K562 (cell line): Measurements from ENCODE around the gene CCDC73. TPM values are rescaled to one million over a fixed set of nuclear protein-coding genes. Genes with fewer than 3 reads are reported as not detected.

Experiments
- BRCA1 ChIP-seq, 2 experiments: fragments of 450-650 bp in 1 of 2; sonication (generic) in 1 of 2; formaldehyde crosslinking in 1 of 2; IDR thresholded peaks; 2 replicates each; pipeline versions ENCODE4 v1.5.0 to v1.6.1; 2017 to 2020; ENCODE audit warnings: mild to moderate bottlenecking in 1 of 2, missing genetic modification reagents in 1 of 2
- CBFB ChIP-seq: sonication (generic); formaldehyde crosslinking; IDR thresholded peaks from 2 replicates; pipeline ENCODE4 v1.4.0; 2020; ENCODE audit warnings: mild to moderate bottlenecking, missing genetic modification reagents
- CTBP1 ChIP-seq: fragments of 450-650 bp; IDR thresholded peaks from 2 replicates; pipeline ENCODE4 v1.6.1; 2016; ENCODE audit warnings: borderline replicate concordance
- KLF13 ChIP-seq: fragments of 450-650 bp; IDR thresholded peaks from 2 replicates; pipeline ENCODE4 v1.6.1; 2016; ENCODE audit warnings: missing genetic modification characterization, low read depth, mild to moderate bottlenecking, missing compliant biosample characterization, moderate library complexity, borderline replicate concordance
- MTA1 ChIP-seq: fragments of 450-650 bp; IDR thresholded peaks from 2 replicates; pipeline ENCODE4 v1.6.1; 2017; ENCODE audit warnings: borderline replicate concordance
- NFXL1 ChIP-seq: fragments of 450-650 bp; formaldehyde crosslinking; IDR thresholded peaks from 2 replicates; pipeline ENCODE4 v1.4.0; 2021; ENCODE audit warnings: mild to moderate bottlenecking
- PURB ChIP-seq: sonication (generic); formaldehyde crosslinking; IDR thresholded peaks from 2 replicates; pipeline ENCODE4 v1.9.0; 2021; ENCODE audit warnings: low read depth, mild to moderate bottlenecking, missing genetic modification reagents
- RBM15 ChIP-seq: fragments of 200-400 bp; formaldehyde crosslinking; IDR thresholded peaks from 2 replicates; pipeline ENCODE4 v1.6.1; 2018; ENCODE audit warnings: mild to moderate bottlenecking, low read length, moderate library complexity; ENCODE audit not compliant: insufficient read depth
- SLC30A9 ChIP-seq: fragments of 250-450 bp; sonication (Bioruptor Pico); IDR thresholded peaks from 2 replicates; pipeline ENCODE4 v1.8.0; 2022; ENCODE audit warnings: mild to moderate bottlenecking, moderate library complexity
- SMARCA4 ChIP-seq: fragments of 450-650 bp; IDR thresholded peaks from 2 replicates; pipeline ENCODE4 v1.6.1; 2016
- TCF7 ChIP-seq: sonication (generic); IDR thresholded peaks from 2 replicates; pipeline ENCODE4 v1.6.1; 2016; ENCODE audit warnings: antibody characterized with exemption, borderline replicate concordance
- ZNF830 ChIP-seq: fragments of 250-450 bp; sonication (Bioruptor Pico); IDR thresholded peaks from 2 replicates; pipeline ENCODE4 v1.5.0; 2021; ENCODE audit warnings: mild to moderate bottlenecking
- polyA plus RNA-seq, 8 experiments: library from polyadenylated mRNA; depleted of rRNA in 4 of 8; stranded (reverse) in 5 of 8; unstranded in 3 of 8; fragments of >200 nt; fragmentation: Nextera tagmentation in 2 of 8; fragmentation: Illumina TruSeq in 1 of 8; extraction: Ambion mirVana in 2 of 8; extraction: Trizol in 1 of 8; gene quantifications; 2 replicates each; pipeline versions ENCODE4 v1.2.1 to v1.2.3, GENCODE V29; 2011 to 2014; ENCODE audit warnings: inconsistent platforms in 1 of 8, missing spikeins in 1 of 8
- total RNA-seq, 7 experiments: library from RNA; depleted of rRNA in 6 of 7; stranded (reverse); fragments of >200 nt in 6 of 7; fragmentation: Illumina TruSeq in 2 of 7; extraction: Trizol in 2 of 7; gene quantifications; 2 replicates each; pipeline versions ENCODE4 v1.2.1 to v1.2.3, GENCODE V29; 2011 to 2021; ENCODE audit warnings: low replicate concordance in 1 of 7
- TF ChIP-seq, protein P1 (sequence below): fragments of 450-650 bp; IDR thresholded peaks from 2 replicates; pipeline ENCODE4 v1.6.1; 2016; ENCODE audit warnings: borderline replicate concordance
- TF ChIP-seq, protein P2 (sequence below): IDR thresholded peaks from 2 replicates; pipeline ENCODE4 v1.6.1; 2011; ENCODE audit warnings: borderline replicate concordance, low read depth, mild to moderate bottlenecking, moderate library complexity, low read length; ENCODE audit not compliant: insufficient read depth, poor library complexity, severe bottlenecking
- TF ChIP-seq, protein P3 (sequence below): fragments of 250-450 bp; sonication (Bioruptor Pico); IDR thresholded peaks from 2 replicates; pipeline ENCODE4 v1.6.1; 2021; ENCODE audit warnings: mild to moderate bottlenecking
- TF ChIP-seq, protein P4 (sequence below): fragments of 250-450 bp; sonication (Bioruptor Pico); IDR thresholded peaks from 2 replicates; pipeline ENCODE4 v1.5.0; 2020; ENCODE audit warnings: mild to moderate bottlenecking, borderline replicate concordance
- TF ChIP-seq, protein P5 (sequence below): fragments of 200-400 bp; formaldehyde crosslinking; IDR thresholded peaks from 2 replicates; pipeline ENCODE4 v1.6.1; 2017; ENCODE audit warnings: mild to moderate bottlenecking, low read depth, low read length, moderate library complexity

Gene CCDC73
- total and polyA plus RNA-seq, 9 of the 15 experiments (the other 6 are each of a cell fraction or from before 2014, with no cell fraction given): 0.20 to 0.21 TPM; not detected in 7

DNA sequence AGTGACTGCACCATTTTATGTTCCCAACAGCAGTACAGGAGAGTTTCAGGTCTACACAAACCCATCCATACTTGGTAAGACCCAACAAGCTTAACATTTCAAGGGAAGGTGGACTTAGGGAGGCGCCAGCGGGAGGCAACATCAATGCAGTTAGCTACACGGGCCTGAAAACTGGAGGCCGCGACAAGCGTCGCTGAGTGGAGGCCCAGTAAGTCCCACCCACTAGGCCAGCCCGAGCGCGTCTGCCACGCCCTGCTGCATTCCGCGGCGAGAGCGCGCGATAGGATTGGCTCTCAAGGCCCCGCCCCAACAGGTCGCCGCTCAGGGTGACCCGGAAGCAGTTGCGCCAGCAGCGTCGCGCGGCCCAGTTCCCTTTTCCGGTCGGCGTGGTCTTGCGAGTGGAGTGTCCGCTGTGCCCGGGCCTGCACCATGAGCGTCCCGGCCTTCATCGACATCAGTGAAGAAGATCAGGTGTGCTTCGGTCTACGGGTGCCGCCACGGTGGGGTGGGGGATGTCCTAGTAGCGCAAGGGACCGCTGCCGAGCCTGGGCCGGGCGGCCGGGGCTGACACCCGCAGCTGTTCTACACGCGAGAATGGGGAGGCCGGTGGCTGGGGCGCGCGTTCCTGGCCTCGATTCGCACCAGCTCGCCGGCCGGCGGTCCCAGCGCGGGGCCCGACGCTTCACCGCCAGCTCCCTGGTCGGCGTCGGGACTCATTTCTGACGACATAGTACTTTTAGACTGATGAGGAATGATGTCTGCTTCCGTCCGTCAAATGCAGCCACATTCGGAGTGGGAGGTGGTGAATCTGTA is 210.8 kb downstream of the CCDC73 start, which contains the start of gene EIF3M (continued):
- TF ChIP-seq, protein P1, sequence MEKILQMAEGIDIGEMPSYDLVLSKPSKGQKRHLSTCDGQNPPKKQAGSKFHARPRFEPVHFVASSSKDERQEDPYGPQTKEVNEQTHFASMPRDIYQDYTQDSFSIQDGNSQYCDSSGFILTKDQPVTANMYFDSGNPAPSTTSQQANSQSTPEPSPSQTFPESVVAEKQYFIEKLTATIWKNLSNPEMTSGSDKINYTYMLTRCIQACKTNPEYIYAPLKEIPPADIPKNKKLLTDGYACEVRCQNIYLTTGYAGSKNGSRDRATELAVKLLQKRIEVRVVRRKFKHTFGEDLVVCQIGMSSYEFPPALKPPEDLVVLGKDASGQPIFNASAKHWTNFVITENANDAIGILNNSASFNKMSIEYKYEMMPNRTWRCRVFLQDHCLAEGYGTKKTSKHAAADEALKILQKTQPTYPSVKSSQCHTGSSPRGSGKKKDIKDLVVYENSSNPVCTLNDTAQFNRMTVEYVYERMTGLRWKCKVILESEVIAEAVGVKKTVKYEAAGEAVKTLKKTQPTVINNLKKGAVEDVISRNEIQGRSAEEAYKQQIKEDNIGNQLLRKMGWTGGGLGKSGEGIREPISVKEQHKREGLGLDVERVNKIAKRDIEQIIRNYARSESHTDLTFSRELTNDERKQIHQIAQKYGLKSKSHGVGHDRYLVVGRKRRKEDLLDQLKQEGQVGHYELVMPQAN: peak; percentile 94
- no peak for TF ChIP-seq KLF13
- TF ChIP-seq NFXL1: no peak
- no peak for TF ChIP-seq BRCA1 (IDR thresholded peaks at IDR 0.05)
- TF ChIP-seq BRCA1 (CRISPR knock-in tag; IDR thresholded peaks at IDR 0.05): 0 out of 2 replicates have a peak, but pooled peaks have one; percentile 21
- TF ChIP-seq MTA1: no peak
- TF ChIP-seq, protein P2, sequence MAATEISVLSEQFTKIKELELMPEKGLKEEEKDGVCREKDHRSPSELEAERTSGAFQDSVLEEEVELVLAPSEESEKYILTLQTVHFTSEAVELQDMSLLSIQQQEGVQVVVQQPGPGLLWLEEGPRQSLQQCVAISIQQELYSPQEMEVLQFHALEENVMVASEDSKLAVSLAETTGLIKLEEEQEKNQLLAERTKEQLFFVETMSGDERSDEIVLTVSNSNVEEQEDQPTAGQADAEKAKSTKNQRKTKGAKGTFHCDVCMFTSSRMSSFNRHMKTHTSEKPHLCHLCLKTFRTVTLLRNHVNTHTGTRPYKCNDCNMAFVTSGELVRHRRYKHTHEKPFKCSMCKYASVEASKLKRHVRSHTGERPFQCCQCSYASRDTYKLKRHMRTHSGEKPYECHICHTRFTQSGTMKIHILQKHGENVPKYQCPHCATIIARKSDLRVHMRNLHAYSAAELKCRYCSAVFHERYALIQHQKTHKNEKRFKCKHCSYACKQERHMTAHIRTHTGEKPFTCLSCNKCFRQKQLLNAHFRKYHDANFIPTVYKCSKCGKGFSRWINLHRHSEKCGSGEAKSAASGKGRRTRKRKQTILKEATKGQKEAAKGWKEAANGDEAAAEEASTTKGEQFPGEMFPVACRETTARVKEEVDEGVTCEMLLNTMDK: no peak
- TF ChIP-seq CBFB (CRISPR knock-in tag): peak; percentile 48; the same call in 1 of the 2 replicates
- TF ChIP-seq TCF7: no peak
- TF ChIP-seq, protein P3, sequence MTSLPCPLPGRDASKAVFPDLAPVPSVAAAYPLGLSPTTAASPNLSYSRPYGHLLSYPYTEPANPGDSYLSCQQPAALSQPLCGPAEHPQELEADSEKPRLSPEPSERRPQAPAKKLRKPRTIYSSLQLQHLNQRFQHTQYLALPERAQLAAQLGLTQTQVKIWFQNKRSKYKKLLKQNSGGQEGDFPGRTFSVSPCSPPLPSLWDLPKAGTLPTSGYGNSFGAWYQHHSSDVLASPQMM: no peak
- TF ChIP-seq CTBP1: peak; percentile 78
- no peak for TF ChIP-seq RBM15
- 0 out of 2 replicates have a peak, but pooled peaks have one; percentile 14 for TF ChIP-seq ZNF830 (CRISPR knock-in tag)
- TF ChIP-seq SLC30A9 (CRISPR knock-in tag): no peak
- no peak for TF ChIP-seq PURB (CRISPR knock-in tag)
- TF ChIP-seq SMARCA4: 0 out of 2 replicates have a peak, but pooled peaks have one; percentile 4
- TF ChIP-seq, protein P4, sequence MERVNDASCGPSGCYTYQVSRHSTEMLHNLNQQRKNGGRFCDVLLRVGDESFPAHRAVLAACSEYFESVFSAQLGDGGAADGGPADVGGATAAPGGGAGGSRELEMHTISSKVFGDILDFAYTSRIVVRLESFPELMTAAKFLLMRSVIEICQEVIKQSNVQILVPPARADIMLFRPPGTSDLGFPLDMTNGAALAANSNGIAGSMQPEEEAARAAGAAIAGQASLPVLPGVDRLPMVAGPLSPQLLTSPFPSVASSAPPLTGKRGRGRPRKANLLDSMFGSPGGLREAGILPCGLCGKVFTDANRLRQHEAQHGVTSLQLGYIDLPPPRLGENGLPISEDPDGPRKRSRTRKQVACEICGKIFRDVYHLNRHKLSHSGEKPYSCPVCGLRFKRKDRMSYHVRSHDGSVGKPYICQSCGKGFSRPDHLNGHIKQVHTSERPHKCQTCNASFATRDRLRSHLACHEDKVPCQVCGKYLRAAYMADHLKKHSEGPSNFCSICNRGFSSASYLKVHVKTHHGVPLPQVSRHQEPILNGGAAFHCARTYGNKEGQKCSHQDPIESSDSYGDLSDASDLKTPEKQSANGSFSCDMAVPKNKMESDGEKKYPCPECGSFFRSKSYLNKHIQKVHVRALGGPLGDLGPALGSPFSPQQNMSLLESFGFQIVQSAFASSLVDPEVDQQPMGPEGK (CRISPR knock-in tag): no peak
- TF ChIP-seq, protein P5, sequence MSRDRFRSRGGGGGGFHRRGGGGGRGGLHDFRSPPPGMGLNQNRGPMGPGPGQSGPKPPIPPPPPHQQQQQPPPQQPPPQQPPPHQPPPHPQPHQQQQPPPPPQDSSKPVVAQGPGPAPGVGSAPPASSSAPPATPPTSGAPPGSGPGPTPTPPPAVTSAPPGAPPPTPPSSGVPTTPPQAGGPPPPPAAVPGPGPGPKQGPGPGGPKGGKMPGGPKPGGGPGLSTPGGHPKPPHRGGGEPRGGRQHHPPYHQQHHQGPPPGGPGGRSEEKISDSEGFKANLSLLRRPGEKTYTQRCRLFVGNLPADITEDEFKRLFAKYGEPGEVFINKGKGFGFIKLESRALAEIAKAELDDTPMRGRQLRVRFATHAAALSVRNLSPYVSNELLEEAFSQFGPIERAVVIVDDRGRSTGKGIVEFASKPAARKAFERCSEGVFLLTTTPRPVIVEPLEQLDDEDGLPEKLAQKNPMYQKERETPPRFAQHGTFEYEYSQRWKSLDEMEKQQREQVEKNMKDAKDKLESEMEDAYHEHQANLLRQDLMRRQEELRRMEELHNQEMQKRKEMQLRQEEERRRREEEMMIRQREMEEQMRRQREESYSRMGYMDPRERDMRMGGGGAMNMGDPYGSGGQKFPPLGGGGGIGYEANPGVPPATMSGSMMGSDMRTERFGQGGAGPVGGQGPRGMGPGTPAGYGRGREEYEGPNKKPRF: no peak
